Keratinocyte (primary cell): ENCODE results near the gene SRPK2.

ENCODE experiments used
- EZH2 ChIP-seq: IDR thresholded peaks from one replicate; pipeline ENCODE4 v1.6.1; 2012; ENCODE audit warnings: inconsistent platforms, mild to moderate bottlenecking, low read length, moderate library complexity
- TF ChIP-seq, protein P1 (sequence below), 3 experiments: IDR thresholded peaks in 1 of 3; conservative IDR thresholded peaks in 1 of 3; optimal IDR thresholded peaks in 1 of 3; 2 replicates in 2 of 3; 3 replicates in 1 of 3; pipeline versions ENCODE3 to v1.5.1; 2011; ENCODE audit warnings: low read length in 3 of 3, mild to moderate bottlenecking in 3 of 3, moderate library complexity in 2 of 3, control low read depth in 1 of 3, inconsistent platforms in 1 of 3; ENCODE audit not compliant: insufficient read depth in 2 of 3; ENCODE audit errors: extremely low read depth in 1 of 3

DNA sequence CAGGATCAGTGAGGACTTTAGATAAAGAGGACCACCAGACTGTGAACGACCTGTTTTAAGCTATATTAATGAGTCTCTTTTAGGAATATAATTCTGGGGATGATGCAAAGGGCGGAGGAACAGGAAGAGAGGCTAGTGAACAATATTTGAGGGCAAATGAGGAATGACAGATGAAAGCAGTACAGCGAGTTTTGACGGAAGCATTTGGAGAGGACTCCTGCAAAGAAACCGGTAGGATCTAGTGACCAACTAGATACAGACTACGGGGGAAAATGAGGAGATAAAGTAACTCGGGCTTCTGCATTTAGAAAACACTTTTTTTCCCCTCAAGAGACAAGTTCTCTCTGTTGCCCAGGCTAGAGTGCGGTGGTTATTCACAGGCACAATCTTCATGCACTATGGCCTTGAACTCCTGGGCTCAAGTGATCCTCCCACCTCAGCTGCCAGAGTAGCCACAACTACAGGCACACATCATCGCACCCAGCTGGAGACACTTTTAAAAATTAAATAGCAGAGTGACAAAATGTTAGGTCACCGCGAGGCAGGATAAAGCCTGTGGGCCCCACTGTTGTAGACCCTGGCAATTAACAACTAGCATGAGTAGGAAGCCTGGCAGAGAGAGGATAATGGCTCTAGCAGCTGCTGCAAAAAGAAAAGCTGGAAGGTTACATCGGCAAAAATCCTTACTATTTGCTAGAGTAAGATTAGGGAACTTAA is 143.2 kb downstream of the SRPK2 start:
- TF ChIP-seq, protein P1, sequence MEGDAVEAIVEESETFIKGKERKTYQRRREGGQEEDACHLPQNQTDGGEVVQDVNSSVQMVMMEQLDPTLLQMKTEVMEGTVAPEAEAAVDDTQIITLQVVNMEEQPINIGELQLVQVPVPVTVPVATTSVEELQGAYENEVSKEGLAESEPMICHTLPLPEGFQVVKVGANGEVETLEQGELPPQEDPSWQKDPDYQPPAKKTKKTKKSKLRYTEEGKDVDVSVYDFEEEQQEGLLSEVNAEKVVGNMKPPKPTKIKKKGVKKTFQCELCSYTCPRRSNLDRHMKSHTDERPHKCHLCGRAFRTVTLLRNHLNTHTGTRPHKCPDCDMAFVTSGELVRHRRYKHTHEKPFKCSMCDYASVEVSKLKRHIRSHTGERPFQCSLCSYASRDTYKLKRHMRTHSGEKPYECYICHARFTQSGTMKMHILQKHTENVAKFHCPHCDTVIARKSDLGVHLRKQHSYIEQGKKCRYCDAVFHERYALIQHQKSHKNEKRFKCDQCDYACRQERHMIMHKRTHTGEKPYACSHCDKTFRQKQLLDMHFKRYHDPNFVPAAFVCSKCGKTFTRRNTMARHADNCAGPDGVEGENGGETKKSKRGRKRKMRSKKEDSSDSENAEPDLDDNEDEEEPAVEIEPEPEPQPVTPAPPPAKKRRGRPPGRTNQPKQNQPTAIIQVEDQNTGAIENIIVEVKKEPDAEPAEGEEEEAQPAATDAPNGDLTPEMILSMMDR (optimal IDR thresholded peaks at IDR 0.05 in 1 of 3, IDR thresholded peaks at IDR 0.05 in 1 of 3, conservative IDR thresholded peaks at IDR 0.05 in 1 of 3; ENCODE audit: extremely low read depth in 1 of 3, insufficient read depth in 2 of 3, low read length in 3 of 3), result no peak
- TF ChIP-seq EZH2, result no peak
